ENCODE data around the gene ROR1.

Gene ROR1

GRCh38 chr1:63772201-63772600 is 1.6 kb upstream of the ROR1 start (continued):
- no peak for TF ChIP-seq PPARA (CRISPR knock-in tag; IDR thresholded peaks at IDR 0.05; ENCODE audit: borderline replicate concordance)
- TF ChIP-seq ARNTL (CRISPR knock-in tag; IDR thresholded peaks at IDR 0.05; ENCODE audit: borderline replicate concordance, low read depth): no peak
- TF ChIP-seq CREB5 (CRISPR knock-in tag; IDR thresholded peaks at IDR 0.05; ENCODE audit: low read depth): no peak
- no peak for TF ChIP-seq BACH2 (CRISPR knock-in tag; IDR thresholded peaks at IDR 0.05; ENCODE audit: borderline replicate concordance)
- no peak for TF ChIP-seq RARB (CRISPR knock-in tag; IDR thresholded peaks at IDR 0.05)
- TF ChIP-seq ZC3H10 (CRISPR knock-in tag; IDR thresholded peaks at IDR 0.05): no peak
- TF ChIP-seq CSRNP3 (CRISPR knock-in tag; IDR thresholded peaks at IDR 0.05): no peak

- TF ChIP-seq TSHZ2 (CRISPR knock-in tag; IDR thresholded peaks at IDR 0.05) (no peak), SNAI2 (CRISPR knock-in tag; IDR thresholded peaks at IDR 0.05) (no peak), ESRRG (CRISPR knock-in tag; IDR thresholded peaks at IDR 0.05) (no peak), PATZ1 (CRISPR knock-in tag; IDR thresholded peaks at IDR 0.05; ENCODE audit: borderline replicate concordance) (no peak), GLIS3 (CRISPR knock-in tag; IDR thresholded peaks at IDR 0.05) (no peak), RARB (CRISPR knock-in tag; IDR thresholded peaks at IDR 0.05) (no peak), CSDC2 (CRISPR knock-in tag; IDR thresholded peaks at IDR 0.05) (no peak), ISL1 (CRISPR knock-in tag; IDR thresholded peaks at IDR 0.05) (no peak), CSRNP3 (CRISPR knock-in tag; IDR thresholded peaks at IDR 0.05) (no peak), OSR1 (CRISPR knock-in tag; IDR thresholded peaks at IDR 0.05) (no peak), TOX (CRISPR knock-in tag; IDR thresholded peaks at IDR 0.05; ENCODE audit: borderline replicate concordance) (no peak), BACH2 (CRISPR knock-in tag; IDR thresholded peaks at IDR 0.05; ENCODE audit: borderline replicate concordance) (no peak), ARNTL (CRISPR knock-in tag; IDR thresholded peaks at IDR 0.05; ENCODE audit: borderline replicate concordance, low read depth) (no peak), ZNF565 (CRISPR knock-in tag; conservative IDR thresholded peaks at IDR 0.05; ENCODE audit: low read depth) (no peak)
Measured at GRCh38 chr1:63772876-63773275, 941 bp upstream of the ROR1 start.

GRCh38 chr1:63773496-63773814 is 362 bp upstream of the ROR1 start:
- peak; percentile 52 for ATAC-seq
- TF ChIP-seq ISL1 (CRISPR knock-in tag; IDR thresholded peaks at IDR 0.05) (no peak), RARB (CRISPR knock-in tag; IDR thresholded peaks at IDR 0.05) (no peak), ZFP3 (CRISPR knock-in tag; IDR thresholded peaks at IDR 0.05) (no peak), GLIS3 (CRISPR knock-in tag; IDR thresholded peaks at IDR 0.05) (no peak), TSHZ2 (CRISPR knock-in tag; IDR thresholded peaks at IDR 0.05) (0 out of 2 replicates have a peak, but pooled peaks have one; percentile 21), CSRNP3 (CRISPR knock-in tag; IDR thresholded peaks at IDR 0.05) (no peak)

More at GRCh38 chr1:63772876-63773275, 941 bp upstream of the ROR1 start:
- ATAC-seq: no peak

All from SK-N-SH treated with all-trans-retinoic acid at 6 μM for 48 hours (cell line).